PC-9 (cell line): Measurements from ENCODE around the gene USP34. TPM values are rescaled to one million over a fixed set of nuclear protein-coding genes. Genes with fewer than 3 reads are reported as not detected.

ENCODE experiments used
- BruUV-seq: library from RNA; stranded (reverse); fragments of 400-500 nt; replicated peaks from 2 replicates; lab custom pipeline; 2021; lab: Mats Ljungman, UMichigan
- CTCF ChIA-PET: fragments of 300-600 bp; sonication (Branson Sonifier 250); formaldehyde crosslinking; loops from one replicate; lab custom pipeline; 2022; ENCODE audit warnings: antibody characterized with exemption; lab: Charles Lee
- POLR2A ChIA-PET: fragments of 300-600 bp; sonication (Branson Sonifier 250); formaldehyde crosslinking; loops from one replicate; lab custom pipeline; 2022; ENCODE audit warnings: antibody characterized with exemption; ENCODE audit not compliant: unreplicated experiment; lab: Charles Lee
- DNase-seq, 2 experiments: peaks; one replicate each; pipeline versions ENCODE4 v3.0.0 to v3.0.0-alpha.2; 2015 to 2022; ENCODE audit warnings: mixed read lengths in 1 of 2
- H2AFZ ChIP-seq: fragments of 200-600 bp; sonication (generic); 2 replicates; pipeline ENCODE4 v1.8.1; 2017; ENCODE audit warnings: antibody characterized with exemption
- H3F3A ChIP-seq: fragments of 200-600 bp; sonication (generic); 2 replicates; pipeline ENCODE4 v1.8.1; 2017; ENCODE audit warnings: antibody characterized with exemption, mild to moderate bottlenecking, low read depth; ENCODE audit not compliant: insufficient read depth
- H3K27ac ChIP-seq: fragments of 200-600 bp; sonication (generic); 2 replicates; pipeline ENCODE4 v1.6.1; 2016; ENCODE audit warnings: mixed run types
- H3K27me3 ChIP-seq: fragments of 200-600 bp; sonication (generic); 2 replicates; pipeline ENCODE4 v1.6.1; 2016; ENCODE audit warnings: low read depth, mixed run types; ENCODE audit not compliant: insufficient read depth
- H3K36me3 ChIP-seq: fragments of 200-600 bp; sonication (generic); 2 replicates; pipeline ENCODE4 v1.6.1; 2016; ENCODE audit warnings: low read depth, mixed run types
- H3K4me1 ChIP-seq: fragments of 200-600 bp; sonication (generic); replicated peaks from 2 replicates; pipeline ENCODE4 v1.6.1; 2016; ENCODE audit warnings: mixed run types; ENCODE audit not compliant: insufficient read depth
- H3K4me2 ChIP-seq: fragments of 200-600 bp; sonication (generic); 2 replicates; pipeline ENCODE4 v1.6.1; 2017; ENCODE audit warnings: mixed run types
- H3K4me3 ChIP-seq: fragments of 200-600 bp; sonication (generic); 2 replicates; pipeline ENCODE4 v1.6.1; 2016; ENCODE audit warnings: mixed run types
- H3K79me2 ChIP-seq: fragments of 200-600 bp; sonication (generic); 2 replicates; pipeline ENCODE4 v1.6.1; 2017; ENCODE audit warnings: low read depth, mixed run types
- H3K9me2 ChIP-seq: fragments of 200-600 bp; sonication (generic); 2 replicates; pipeline ENCODE4 v1.8.1; 2017; ENCODE audit warnings: mild to moderate bottlenecking; ENCODE audit not compliant: insufficient read depth
- H3K9me3 ChIP-seq: fragments of 200-600 bp; sonication (generic); 2 replicates; pipeline ENCODE4 v1.8.1; 2016; ENCODE audit warnings: low read depth; ENCODE audit not compliant: insufficient read depth
- H4K20me1 ChIP-seq: fragments of 200-600 bp; sonication (generic); 2 replicates; pipeline ENCODE4 v1.8.1; 2017; ENCODE audit not compliant: insufficient read depth
- EZH2 ChIP-seq: fragments of 200-600 bp; sonication (generic); IDR thresholded peaks from 2 replicates; pipeline ENCODE4 v1.8.0; 2017; ENCODE audit warnings: antibody characterized with exemption, low read depth
- intact Hi-C: fragments of 100-400 bp; cut with micrococcal nuclease; formaldehyde crosslinking; loops from one replicate; pipeline ENCODE4 v1.10.0; 2022; ENCODE audit not compliant: unreplicated experiment
- total RNA-seq: library from RNA; stranded (reverse); gene quantifications from 2 replicates; pipeline ENCODE4 v1.2.3, GENCODE V29; 2021
- TF ChIP-seq, protein P1 (sequence below): fragments of 200-600 bp; sonication (generic); conservative IDR thresholded peaks from 2 replicates; pipeline ENCODE4 v1.6.1; 2017; ENCODE audit warnings: mixed run types, antibody characterized with exemption, mild to moderate bottlenecking, moderate library complexity

Gene USP34
- total RNA-seq, 1 experiment from 2014 or later, result 120 TPM

DNA sequence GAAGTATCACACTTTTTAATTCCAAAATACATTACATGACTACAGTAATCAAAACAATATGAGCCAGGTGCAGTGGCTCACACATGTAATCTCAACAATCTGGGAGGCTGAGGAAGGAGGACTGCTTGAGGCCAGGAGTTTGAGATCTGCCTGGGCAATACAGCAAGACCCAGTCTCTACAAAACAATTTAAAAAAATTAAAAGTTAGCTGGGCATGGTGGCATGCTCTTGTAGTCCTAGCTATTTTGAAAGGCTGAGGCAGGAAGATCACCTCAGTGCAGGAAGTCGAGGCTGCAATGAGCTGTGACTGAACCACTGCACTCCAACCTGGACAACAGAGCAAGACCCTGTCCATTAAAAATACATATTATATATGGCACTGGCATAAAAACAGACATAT lies 109.8 kb downstream of the USP34 start:
- ChIA-PET POLR2A (no interaction called here), CTCF (no interaction called here)
- H3K4me2 ChIP-seq, result no peak overlapping the region
- peaks cover 22% of the 10 kb centered on the region; the same call in 1 of the 2 replicates for H3K36me3 ChIP-seq
- peaks cover 51% of the 10 kb centered on the region for H3K79me2 ChIP-seq
- peaks cover 16% of the 10 kb centered on the region; the same call in 1 of the 2 replicates for H3F3A ChIP-seq
- TF ChIP-seq, protein P1, sequence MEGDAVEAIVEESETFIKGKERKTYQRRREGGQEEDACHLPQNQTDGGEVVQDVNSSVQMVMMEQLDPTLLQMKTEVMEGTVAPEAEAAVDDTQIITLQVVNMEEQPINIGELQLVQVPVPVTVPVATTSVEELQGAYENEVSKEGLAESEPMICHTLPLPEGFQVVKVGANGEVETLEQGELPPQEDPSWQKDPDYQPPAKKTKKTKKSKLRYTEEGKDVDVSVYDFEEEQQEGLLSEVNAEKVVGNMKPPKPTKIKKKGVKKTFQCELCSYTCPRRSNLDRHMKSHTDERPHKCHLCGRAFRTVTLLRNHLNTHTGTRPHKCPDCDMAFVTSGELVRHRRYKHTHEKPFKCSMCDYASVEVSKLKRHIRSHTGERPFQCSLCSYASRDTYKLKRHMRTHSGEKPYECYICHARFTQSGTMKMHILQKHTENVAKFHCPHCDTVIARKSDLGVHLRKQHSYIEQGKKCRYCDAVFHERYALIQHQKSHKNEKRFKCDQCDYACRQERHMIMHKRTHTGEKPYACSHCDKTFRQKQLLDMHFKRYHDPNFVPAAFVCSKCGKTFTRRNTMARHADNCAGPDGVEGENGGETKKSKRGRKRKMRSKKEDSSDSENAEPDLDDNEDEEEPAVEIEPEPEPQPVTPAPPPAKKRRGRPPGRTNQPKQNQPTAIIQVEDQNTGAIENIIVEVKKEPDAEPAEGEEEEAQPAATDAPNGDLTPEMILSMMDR, result no peak
- no peak for TF ChIP-seq EZH2
- no peaks in the 10 kb centered on the region for H3K4me1 ChIP-seq
- no peak overlapping the region for H3K27ac ChIP-seq
- H2AFZ ChIP-seq, result no peak overlapping the region
- peaks cover 19% of the 10 kb centered on the region; the same call in 1 of the 2 replicates for H4K20me1 ChIP-seq
- no peaks in the 10 kb centered on the region for H3K9me3 ChIP-seq
- no peaks in the 10 kb centered on the region for H3K9me2 ChIP-seq
- no peaks in the 10 kb centered on the region for H3K27me3 ChIP-seq
- no peak overlapping the region for H3K4me3 ChIP-seq
- intact Hi-C loops, result no loop called here
- BruUV-seq, result no TSS peak
- DNase-seq, result no peak

DNA sequence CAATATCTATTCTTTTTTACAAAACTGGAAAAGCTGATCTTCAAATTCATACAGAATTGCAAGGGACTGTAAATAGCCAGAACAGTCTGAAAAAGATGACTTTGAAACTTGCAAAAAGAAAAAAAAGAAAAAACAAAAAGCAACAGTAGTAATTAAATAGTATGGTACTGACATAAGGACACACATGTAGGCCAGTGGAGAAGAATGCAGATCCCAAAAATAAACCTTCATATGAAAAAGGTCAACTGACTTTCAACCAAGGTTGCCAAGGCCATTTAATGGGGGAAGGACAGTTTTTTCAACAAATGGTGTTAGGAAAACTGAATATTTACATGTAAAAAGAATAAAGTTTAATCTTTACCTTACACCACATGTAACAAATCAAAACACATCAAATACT lies 111.8 kb downstream of the USP34 start:
- no TSS peak for BruUV-seq
- peaks cover 57% of the 10 kb centered on the region for H3K79me2 ChIP-seq
- H3K9me3 ChIP-seq, result peaks cover 11% of the 10 kb centered on the region
- H3K9me2 ChIP-seq, result no peaks in the 10 kb centered on the region
- POLR2A ChIA-PET, result no interaction called here
- no peaks in the 10 kb centered on the region for H3K4me1 ChIP-seq
- H2AFZ ChIP-seq, result no peak overlapping the region
- peaks cover 19% of the 10 kb centered on the region; the same call in 1 of the 2 replicates for H4K20me1 ChIP-seq
- H3K36me3 ChIP-seq, result peaks cover 28% of the 10 kb centered on the region
- intact Hi-C loops, result loop anchor here (10.0 kb wide), 1 partner anchor 276 kb away; no protein-coding TSS in a partner anchor
- H3F3A ChIP-seq, result peaks cover 15% of the 10 kb centered on the region; the same call in 1 of the 2 replicates
- H3K27ac ChIP-seq, result no peak overlapping the region
- H3K4me2 ChIP-seq, result no peak overlapping the region
- TF ChIP-seq EZH2, result no peak
- TF ChIP-seq, protein P1, result no peak
- DNase-seq, result no peak
- CTCF ChIA-PET, result no interaction called here
- no peak overlapping the region for H3K4me3 ChIP-seq
- H3K27me3 ChIP-seq, result no peaks in the 10 kb centered on the region

DNA sequence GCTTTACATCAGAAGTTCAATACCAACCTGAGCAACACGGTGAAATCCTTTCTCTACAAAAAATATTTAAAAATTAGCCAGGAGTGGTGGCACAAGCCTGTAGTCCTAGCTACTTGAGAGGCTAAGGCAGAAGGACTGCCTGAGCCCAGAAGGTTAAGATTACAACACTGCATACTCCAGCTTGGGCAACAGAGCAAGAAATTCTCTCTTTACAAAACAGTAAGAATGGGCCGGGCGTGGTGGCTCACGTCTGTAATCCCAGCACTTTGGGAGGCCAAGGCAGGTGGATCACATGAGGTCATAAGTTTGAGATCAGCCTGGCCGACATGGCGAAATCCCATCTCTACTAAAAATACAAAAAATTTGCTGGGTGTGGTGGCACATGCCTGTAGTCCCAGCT lies 113.2 kb downstream of the USP34 start:
- no peak for DNase-seq
- H3K36me3 ChIP-seq, result peaks cover 30% of the 10 kb centered on the region
- peaks cover 10% of the 10 kb centered on the region; the same call in 1 of the 2 replicates for H3F3A ChIP-seq
- no peak overlapping the region for H3K27ac ChIP-seq
- H3K27me3 ChIP-seq, result no peaks in the 10 kb centered on the region
- H3K4me3 ChIP-seq, result no peak overlapping the region
- intact Hi-C loops, result loop anchor here (10.0 kb wide), 1 partner anchor 277 kb away; no protein-coding TSS in a partner anchor
- no peaks in the 10 kb centered on the region for H3K9me2 ChIP-seq
- BruUV-seq, result no TSS peak
- H3K79me2 ChIP-seq, result peaks cover 62% of the 10 kb centered on the region
- H3K9me3 ChIP-seq, result peaks cover 18% of the 10 kb centered on the region
- TF ChIP-seq, protein P1, result no peak
- POLR2A ChIA-PET, result no interaction called here
- no peak overlapping the region for H2AFZ ChIP-seq
- no peak overlapping the region for H3K4me2 ChIP-seq
- H4K20me1 ChIP-seq, result peaks cover 14% of the 10 kb centered on the region; the same call in 1 of the 2 replicates
- no peaks in the 10 kb centered on the region for H3K4me1 ChIP-seq
- CTCF ChIA-PET, result no interaction called here
